Measurements from ENCODE around the gene GPR32.
"Not testable (repeated sequence)": the region's sequence is repeated elsewhere in the genome, so short reads cannot be mapped to it uniquely, and the experiment has no call there.

GPR32 gene, protein sequence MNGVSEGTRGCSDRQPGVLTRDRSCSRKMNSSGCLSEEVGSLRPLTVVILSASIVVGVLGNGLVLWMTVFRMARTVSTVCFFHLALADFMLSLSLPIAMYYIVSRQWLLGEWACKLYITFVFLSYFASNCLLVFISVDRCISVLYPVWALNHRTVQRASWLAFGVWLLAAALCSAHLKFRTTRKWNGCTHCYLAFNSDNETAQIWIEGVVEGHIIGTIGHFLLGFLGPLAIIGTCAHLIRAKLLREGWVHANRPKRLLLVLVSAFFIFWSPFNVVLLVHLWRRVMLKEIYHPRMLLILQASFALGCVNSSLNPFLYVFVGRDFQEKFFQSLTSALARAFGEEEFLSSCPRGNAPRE

DNA sequence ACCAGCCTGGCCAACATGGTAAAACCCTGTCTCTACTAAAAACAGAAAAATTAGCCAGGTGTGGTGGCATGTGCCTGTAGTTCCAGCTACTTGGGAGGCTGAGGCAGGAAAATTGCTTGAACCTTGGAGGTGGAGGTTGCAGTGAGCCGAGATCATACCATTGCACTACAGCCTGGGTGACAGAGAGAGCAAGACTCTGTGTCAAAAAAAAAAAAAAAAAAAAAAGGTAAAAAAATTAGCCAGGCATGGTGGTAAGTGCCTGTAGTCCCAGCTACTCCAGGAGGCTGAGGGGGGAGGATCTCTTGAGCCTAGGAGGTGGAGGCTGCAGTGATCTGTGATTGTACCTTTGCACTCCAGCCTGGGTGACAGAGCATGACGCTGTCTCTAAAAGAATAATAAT lies at the start of gene GPR32:
GPR32 (plus strand) TSS at position 301 of the 400 bp plus-strand sequence. CDS start 137 bp downstream, outside the sequence.
- DNase-seq, result not testable (repeated sequence)

DNA sequence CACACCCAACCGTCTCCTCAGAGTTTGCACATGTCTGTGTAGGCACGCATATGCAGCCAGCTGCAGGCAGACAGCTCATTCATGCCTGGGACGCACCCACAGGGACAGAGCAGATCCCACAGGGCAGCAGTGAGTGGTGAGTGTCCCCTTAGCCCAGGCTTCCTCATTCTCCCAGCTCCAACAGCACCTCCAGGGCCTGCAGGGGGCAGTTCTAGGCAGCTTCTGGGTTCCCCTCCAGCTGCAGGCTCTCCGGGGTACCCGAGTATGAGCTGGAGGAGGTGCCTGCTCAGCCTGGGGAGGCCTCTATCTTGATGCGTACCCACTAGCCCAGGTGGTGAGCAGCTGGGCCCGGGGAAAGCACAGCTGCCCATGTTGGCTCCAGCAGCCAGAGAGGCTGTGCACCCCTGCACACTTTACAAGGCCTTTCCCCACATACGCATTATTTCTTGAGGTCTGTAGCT lies 49.3 kb upstream of the GPR32 start:
- DNase-seq, result no peak

DNA sequence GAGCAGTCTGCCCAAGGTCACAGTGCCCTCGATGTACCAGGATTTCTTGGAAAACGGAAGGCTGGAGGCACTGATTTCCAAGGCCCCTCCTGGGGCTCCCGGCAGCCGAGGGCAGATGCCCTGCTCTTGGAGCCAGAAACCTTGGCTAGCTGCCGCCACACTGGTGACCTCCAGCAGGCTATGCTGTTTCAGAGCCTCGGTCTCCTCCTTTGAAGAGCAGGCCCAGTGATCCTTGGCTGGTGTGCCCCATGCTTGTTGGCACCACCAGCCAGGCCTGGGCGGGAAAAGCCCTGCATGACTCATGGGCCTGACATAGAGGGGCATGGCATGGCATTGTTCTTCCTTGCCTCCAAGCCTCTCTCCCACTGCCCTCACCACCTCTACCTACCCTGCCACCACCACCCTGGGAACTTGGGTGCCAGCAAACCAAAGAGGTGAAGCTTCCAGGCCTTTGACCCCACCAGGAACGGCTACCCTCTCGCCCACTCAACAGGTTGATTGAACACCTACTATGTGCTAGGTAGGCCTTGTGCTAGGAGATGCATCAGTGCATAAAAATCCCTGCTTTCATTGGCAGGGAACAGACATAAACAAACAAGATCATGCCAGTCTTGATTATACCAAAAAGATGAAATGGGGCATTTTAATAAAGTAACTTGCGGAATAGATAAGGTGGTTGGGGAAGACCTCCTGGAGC lies 48.7 kb upstream of the GPR32 start:
- DNase-seq, result no peak

DNA sequence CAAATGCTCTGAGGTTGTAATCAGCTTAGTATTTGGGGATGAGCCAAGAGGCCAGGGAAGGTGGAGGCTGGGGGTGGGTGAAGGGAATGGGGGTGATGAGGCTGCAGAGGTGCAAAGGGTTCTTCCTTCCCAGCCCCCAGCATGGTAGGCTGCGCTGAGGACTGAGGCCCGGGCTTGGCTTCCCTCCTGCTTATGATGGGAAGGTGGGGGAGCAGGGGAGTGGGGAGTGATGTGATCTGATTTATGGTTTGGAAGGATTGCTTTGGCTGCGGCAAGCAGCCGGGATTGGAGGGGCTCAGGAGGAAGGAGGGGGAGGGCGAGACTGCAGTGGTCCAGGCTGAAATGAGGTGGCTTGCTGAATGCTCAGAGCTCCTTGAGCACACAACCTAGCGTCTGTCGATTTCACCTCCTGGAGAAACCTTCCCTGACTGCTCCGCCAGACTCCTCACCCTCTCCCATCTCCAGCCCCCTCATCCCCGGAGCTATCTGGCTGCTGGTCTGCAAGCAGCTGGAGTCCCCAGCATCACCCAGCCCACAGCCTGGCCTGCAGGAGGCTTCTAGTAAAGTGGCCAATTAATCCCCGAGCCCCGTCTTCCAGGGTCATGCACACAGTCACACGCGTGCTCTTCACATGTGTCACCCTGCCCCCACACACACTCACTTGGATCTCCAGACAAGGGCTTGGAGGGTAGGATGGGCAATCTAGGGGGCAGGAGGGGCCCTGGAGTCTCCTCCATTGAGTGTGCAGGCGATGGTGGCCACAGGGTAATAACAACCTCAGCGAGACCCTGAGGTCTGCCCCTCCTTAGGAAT lies 47.9 kb upstream of the GPR32 start:
- DNase-seq, result no peak

DNA sequence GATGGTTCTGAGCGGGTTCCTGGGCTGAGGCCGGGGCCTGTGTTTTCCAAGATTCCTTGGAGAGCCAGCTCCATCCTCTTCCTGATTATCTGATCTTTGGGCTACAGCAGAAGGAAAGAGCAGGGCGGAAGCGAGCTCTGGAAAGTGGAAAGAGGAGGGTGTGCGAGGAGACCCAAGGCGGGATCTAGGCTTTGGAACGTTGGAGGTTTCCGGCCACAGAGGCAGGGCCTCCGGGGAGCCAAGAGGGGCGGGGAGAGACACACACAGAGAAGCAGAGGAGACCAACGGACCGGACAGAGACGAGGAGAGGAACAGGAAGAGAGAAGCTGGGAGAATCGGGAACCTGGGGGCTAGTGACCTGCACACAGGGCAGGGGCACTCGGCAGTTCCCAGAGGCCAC lies 47.2 kb upstream of the GPR32 start, which contains the start of gene CLEC11A:
CLEC11A (plus strand) TSS at position 296 of the 400 bp plus-strand sequence. CDS start 162 bp downstream, outside the sequence.
- DNase-seq, result no peak

DNA sequence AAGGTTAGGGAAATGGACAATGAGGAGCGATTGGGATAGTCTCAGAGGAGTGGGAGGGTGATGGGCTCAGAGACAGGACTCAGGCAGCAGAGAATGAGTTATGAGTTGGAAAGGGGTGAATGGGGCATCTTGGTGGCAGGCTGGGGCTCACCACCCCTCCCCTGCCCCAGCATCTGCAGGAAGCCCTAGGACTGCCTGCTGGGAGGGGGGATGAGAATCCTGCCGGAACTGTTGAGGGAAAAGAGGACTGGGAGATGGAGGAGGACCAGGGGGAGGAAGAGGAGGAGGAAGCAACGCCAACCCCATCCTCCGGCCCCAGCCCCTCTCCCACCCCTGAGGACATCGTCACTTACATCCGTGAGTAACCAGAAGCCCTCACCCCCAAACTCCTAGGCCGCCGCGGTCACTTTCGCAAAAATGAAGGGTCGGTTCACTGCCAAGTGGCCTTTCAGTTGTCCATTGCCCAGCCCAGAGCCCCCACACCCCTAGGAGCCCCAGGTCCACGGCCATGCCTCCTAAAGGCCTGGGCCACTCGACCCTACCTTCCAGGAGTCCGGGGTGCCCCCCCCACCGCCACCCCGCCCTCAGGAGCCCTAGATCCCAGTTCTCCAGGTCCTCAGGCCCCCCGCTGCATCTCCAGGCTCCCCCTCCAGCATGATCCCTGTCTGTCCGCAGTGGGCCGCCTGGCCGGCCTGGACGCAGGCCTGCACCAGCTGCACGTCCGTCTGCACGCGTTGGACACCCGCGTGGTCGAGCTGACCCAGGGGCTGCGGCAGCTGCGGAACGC lies 46.3 kb upstream of the GPR32 start:
- no peak for DNase-seq

DNA sequence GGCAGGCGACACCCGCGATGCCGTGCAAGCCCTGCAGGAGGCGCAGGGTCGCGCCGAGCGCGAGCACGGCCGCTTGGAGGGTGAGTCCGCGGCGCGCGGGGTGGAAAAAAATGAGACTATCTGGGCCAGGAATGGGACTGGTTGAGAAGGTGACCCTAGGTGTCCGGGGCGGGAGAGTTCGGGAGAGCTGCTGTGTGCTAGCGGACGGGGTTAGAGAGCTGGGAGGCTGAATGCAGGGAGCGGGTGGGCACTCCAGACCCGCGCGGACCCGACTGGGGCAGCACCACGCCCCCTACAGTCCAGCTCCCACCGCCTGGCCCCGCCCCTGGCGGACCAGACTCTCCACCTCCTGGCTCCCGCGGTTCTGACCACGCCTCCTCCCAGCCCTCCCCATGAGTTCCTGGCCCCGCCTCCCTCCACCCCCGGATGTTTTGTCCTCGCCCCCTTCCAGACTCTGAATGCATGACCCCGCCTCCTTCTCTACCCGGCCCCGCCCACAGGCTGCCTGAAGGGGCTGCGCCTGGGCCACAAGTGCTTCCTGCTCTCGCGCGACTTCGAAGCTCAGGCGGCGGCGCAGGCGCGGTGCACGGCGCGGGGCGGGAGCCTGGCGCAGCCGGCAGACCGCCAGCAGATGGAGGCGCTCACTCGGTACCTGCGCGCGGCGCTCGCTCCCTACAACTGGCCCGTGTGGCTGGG lies 45.6 kb upstream of the GPR32 start:
- DNase-seq, result no peak

DNA sequence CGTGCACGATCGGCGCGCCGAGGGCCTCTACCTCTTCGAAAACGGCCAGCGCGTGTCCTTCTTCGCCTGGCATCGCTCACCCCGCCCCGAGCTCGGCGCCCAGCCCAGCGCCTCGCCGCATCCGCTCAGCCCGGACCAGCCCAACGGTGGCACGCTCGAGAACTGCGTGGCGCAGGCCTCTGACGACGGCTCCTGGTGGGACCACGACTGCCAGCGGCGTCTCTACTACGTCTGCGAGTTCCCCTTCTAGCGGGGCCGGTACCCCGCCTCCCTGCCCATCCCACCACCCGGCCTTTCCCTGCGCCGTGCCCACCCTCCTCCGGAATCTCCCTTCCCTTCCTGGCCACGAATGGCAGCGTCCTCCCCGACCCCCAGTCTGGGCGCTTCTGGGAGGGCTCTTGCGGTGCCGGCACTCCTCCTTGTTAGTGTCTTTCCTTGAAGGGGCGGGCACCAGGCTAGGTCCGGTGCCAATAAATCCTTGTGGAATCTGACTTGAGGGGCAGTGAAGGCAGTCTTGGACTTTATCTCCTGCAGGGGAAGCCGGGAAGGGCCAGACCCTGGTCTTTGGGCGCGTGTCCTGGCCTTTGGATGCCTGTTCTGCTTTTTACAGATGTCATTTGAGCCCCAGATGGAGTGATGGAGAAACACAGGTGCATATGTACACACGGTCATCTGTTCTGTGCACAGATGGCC lies 44.9 kb upstream of the GPR32 start:
- DNase-seq, result no peak

DNA sequence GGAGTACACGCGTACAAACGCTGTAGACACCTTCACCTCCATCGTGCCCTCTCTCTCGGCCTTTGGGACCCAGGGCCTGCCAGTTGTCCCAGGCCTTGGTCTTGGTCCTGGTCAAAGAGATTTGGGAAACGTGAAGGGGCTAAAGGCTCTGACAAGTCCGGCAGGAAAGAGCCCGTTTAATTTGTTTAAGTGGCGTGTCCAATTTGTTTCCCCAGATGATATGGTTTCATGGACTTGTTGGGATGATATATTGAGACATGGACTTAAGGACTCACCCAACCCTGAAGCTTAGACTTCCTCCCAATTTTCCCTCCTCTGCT lies 44.4 kb upstream of the GPR32 start:
- no peak for DNase-seq

DNA sequence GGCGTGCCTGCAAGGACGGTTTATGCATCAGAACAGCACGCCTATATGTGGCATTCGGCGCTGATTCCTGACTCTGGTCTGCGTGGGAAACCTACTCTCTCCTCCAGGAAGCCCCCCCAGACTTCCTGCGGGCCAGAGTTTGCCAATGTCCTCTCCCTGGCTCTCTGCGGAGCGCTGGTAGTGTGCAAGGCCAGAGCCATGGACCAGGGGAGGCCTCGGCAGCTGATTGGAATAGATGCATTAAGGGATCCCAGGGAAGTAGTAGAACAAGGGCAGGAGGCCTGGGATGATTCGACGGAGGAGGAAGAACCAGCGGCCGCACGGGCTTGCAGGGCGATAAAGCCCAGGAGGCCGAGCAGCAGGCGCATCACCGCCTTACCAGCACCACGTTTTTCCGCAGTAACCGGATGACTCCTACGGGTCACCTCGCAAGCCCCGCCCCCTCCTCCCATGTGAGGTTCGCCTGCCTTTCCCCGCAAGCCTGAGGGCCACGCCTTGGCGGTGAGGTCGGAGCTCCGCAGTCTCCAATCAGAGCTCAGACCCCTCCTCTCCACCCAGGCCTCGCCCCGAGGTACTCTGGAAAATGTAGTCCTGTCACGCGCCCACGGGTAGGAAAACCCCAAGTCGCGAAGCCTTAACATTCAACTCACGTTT lies 42.1 kb upstream of the GPR32 start:
- DNase-seq, result no peak

DNA sequence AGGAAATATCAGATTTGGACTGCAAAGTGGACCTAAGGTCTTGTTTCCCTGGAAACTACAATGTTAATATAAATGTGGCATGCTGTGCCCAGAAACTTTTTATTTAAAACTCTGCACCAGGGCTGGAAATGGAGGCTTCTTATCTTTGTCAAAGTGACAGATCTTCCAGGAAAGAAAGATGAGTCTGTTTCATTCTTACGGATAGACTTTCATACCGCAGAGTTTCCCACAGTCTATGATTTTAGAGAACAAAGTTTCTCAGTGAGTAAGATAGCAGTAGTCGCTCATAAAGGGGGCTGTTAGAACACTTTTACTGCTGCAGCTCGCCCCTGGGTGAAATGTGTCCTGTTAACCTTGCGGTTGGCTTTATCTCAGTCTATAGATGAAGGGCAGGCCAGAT lies 40.4 kb upstream of the GPR32 start:
- no peak for DNase-seq

DNA sequence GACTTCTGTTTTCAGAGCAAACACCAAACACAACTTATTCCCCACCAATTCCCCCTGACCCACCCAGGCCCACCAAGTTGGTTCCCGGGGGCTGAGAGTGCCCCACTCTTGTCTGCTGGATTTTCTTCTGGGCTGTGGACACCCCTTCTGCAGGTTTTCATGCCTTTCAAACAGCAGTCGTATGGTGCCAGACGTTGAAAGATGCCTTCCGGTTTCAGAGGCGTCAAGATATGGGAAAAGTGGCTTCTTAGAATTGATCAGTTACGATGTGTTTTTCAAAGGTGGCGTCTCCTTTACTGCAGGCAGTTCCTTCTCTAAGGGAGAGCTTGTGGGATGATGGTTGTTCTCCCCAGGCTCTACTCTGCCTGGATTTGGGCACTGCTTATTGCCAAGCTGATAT lies 34.4 kb upstream of the GPR32 start:
- DNase-seq, result no peak

DNA sequence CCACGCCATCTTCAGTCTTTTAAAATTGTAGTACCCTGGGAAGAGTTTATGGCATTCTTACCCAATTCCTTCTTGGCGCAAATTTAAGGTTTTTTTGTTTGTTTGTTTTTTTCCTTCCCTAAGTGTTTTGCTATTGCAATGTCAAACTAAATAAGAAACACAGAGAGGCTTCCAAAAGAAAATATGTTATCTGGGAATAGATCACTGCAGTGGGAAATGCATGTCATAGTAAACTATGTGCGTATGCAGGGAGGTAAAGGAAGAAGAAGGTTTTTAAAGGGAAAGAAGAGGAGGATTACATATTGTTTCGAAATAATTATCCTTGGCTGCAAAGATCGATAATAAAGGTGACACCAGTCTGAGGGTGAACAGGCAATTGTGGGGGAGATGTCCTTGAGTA lies 33.9 kb upstream of the GPR32 start:
- no peak for DNase-seq

DNA sequence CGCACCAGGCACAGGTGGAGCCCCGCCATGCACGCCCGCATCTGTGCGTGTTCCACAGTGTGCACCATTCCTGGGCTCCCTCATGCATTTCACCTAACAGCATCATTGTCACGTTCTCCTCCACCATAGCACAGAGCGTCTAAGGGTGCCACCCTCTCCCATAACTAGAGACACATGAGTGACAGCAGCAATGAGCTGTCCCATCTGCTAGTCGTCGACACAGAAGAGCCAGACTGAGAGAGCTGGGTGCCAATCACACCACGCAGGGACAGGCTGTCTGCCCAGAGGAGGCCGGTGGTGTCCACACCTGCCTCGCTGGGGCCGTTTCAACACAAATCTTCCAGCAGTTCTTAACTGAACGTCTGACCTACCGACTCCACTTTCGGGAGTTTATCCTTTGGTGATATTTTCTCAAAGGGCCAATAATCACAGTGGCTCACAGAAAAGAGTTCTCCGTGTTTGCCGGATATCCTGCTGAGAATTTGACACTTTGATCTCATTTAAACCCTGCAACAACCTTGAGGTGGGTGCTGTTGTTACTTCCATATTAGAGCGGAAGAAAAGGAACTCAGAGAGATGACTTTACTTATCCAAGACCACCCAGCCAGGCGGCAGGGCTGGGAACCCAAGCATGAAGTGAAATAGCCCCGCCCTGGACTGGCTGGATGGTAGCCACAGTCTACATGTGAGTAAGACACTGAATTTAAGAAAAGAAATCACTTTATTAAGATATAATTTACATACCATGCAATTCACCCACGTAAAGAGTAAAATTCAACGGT lies 30.9 kb upstream of the GPR32 start:
- DNase-seq, result no peak

DNA sequence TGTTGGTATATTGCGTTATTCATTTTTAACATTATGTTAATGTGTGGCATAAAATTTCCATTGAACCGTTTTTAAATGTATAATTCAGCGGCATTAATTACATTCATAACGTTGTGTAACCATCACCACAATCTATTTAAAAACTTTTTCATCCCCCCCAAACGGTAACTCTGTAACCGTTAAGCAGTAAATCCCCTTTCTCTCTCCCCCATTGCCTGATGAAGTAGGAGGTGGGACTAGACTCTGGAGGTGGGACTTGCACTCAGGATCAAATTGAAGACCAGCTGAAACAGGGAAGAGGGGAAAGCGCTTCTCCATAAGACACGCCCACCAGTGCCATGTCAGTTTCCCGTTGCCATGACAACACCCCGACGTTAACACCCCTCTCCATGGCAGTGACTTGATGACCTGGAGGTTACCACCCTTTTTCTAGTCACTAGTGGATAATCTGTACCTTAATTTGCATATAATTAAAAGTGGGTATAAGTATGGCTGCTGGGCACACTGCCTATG lies 30.3 kb upstream of the GPR32 start:
- DNase-seq, result no peak

DNA sequence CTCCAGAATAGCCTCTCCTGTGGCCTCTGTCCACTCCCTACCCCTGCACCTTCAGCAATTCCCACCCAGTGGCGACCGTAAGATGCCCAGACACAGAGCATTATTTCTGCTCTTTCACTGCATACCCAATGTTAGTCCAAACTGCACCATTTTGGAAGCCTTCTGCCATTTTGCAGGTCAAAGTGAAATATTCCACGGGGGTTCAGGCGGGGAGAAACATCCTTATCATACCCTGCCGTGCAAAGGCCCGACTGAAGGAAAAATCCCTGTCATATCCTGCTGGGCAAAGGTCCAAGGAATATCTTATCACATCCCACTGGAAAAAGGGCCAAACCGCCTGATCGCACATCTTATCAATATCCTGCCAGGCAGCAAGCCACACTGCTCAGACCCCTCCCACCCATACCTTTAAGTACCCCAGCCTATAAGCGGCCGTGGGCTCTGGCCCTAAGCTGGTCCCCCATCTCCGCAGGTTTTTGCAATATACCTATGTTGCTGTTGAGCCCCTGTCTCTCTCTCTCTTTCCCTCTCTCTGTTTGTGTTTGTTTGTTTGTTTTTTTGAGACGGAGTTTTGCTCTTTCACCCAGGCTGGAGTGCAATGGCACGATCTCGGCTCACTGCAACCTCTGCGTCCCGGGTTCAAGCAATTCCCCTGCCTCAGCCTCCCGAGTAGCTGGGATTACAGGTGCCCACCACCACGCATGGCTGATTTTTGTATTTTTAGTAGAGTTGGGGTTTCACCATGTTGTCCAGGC lies 28.9 kb upstream of the GPR32 start:
- DNase-seq, result no peak

DNA sequence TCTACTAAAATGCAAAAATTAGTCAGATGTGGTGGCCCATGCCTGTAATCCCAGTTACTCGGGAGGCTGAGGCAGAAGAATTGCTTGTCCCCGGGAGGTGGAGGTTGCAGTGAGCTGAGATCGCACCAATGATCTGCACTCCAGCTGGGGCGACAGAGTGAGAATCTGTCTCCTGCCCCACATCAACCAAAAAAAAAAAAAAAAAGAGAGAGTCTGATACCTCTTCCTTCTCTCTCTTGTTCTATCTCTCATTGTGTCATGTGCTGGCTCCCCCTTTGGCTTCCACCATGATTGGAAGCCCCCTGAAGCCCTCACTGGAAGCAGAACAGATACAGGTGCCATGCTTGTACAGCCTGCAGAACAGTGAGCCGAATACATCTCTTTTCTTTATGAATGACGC lies 26.7 kb upstream of the GPR32 start:
- DNase-seq, result no peak

DNA sequence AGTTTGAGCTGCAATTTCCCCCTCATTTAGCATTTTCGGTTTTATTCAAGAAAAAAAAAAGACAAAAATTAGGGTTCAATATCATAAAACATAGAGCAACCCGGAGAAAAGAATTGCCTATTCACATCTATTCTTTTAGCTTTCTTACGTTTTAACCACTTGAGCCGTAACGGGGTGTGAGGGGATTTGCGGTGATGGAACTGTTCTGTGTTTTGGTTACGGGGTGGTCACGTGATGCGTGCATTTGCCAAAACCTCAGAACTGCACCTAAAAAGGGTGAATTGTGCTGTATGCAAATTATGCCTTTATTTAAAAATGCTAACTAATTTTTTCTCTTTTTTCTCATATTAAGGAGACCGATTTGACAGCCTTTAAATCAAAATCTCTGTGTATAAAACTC lies 25.0 kb upstream of the GPR32 start:
- DNase-seq, result no peak

DNA sequence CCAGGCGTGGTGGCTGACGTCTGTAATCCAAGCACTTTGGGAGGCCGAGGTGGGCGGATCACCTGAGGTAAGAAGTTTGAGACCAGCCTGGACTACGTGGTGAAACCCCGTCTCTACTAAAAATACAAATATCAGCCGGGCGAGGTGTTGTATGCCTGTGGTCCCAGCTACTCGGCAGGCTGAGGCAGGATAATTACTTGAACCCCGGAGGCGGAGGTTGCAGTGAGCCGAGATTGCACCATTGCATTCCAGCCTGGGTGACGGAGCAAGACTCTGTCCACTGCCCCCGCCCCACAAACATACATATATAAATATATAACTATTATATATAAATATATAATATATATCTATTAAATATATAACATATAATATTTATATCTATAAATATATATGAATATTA lies 23.1 kb upstream of the GPR32 start:
- not testable (repeated sequence) for DNase-seq
